ENCODE data around the gene PHACTR3.

GRCh38 chr20:59583428-59584277 is 20.7 kb upstream of the PHACTR3 start:
- TF ChIP-seq PHF8 (IDR thresholded peaks at IDR 0.05; ENCODE audit: borderline replicate concordance, low read depth) (no peak), REST (IDR thresholded peaks at IDR 0.05) (no peak), EHMT2 (IDR thresholded peaks at IDR 0.05; ENCODE audit: low read depth) (no peak), EP300 (IDR thresholded peaks at IDR 0.05) (no peak), POLR2AphosphoS2 (conservative IDR thresholded peaks at IDR 0.05; ENCODE audit: low read length) (no peak), JUNB (IDR thresholded peaks at IDR 0.05) (no peak), RCOR1 (IDR thresholded peaks at IDR 0.05; ENCODE audit: low read depth, low read length) (no peak), KDM1A (IDR thresholded peaks at IDR 0.05; ENCODE audit: low read depth) (no peak), BHLHE40 (IDR thresholded peaks at IDR 0.05; ENCODE audit: low read depth, low read length) (no peak), ZSCAN20 (CRISPR knock-in tag; IDR thresholded peaks at IDR 0.05) (no peak), ESRRA (IDR thresholded peaks at IDR 0.05; ENCODE audit: borderline replicate concordance, low read length) (no peak)
- TF ChIP-seq, protein P1, sequence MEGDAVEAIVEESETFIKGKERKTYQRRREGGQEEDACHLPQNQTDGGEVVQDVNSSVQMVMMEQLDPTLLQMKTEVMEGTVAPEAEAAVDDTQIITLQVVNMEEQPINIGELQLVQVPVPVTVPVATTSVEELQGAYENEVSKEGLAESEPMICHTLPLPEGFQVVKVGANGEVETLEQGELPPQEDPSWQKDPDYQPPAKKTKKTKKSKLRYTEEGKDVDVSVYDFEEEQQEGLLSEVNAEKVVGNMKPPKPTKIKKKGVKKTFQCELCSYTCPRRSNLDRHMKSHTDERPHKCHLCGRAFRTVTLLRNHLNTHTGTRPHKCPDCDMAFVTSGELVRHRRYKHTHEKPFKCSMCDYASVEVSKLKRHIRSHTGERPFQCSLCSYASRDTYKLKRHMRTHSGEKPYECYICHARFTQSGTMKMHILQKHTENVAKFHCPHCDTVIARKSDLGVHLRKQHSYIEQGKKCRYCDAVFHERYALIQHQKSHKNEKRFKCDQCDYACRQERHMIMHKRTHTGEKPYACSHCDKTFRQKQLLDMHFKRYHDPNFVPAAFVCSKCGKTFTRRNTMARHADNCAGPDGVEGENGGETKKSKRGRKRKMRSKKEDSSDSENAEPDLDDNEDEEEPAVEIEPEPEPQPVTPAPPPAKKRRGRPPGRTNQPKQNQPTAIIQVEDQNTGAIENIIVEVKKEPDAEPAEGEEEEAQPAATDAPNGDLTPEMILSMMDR (IDR thresholded peaks at IDR 0.05) = no peak
- TF ChIP-seq, protein P2, sequence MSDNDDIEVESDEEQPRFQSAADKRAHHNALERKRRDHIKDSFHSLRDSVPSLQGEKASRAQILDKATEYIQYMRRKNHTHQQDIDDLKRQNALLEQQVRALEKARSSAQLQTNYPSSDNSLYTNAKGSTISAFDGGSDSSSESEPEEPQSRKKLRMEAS (IDR thresholded peaks at IDR 0.05) = no peak

Measured in A549 (cell line).